Amniotic stem cell (primary cell): ENCODE measurements around the gene SBK3.
"Not testable (repeated sequence)": the region's sequence is repeated elsewhere in the genome, so short reads cannot be mapped to it uniquely, and the experiment has no call there.

ENCODE experiments used
- DNase-seq: peaks from one replicate; lab custom pipeline; 2025; lab: John Stamatoyannopoulos, UW

SBK3 gene

GRCh38 chr19:55516878-55517620 is 28.3 kb downstream of the SBK3 start:
- peak; percentile 89 for DNase-seq

GRCh38 chr19:55508120-55508519 is 37.2 kb downstream of the SBK3 start:
- no peak for DNase-seq

GRCh38 chr19:55504981-55505380 is 40.4 kb downstream of the SBK3 start:
- DNase-seq, result no peak

- no peak for DNase-seq
Observed at GRCh38 chr19:55504252-55504603, 41.1 kb downstream of the SBK3 start.

- peak; percentile 64 for DNase-seq
Observed at GRCh38 chr19:55503502-55504251, 41.7 kb downstream of the SBK3 start.

- DNase-seq, result no peak
Observed at GRCh38 chr19:55503157-55503501, 42.2 kb downstream of the SBK3 start.

GRCh38 chr19:55502197-55502952 is 43.0 kb downstream of the SBK3 start:
- no peak for DNase-seq

- DNase-seq, result no peak
Observed at GRCh38 chr19:55500368-55500952, 44.9 kb downstream of the SBK3 start.

- no peak for DNase-seq
Observed at GRCh38 chr19:55498246-55498840, 47.0 kb downstream of the SBK3 start.

- DNase-seq, result no peak
Observed at GRCh38 chr19:55497763-55498162, 47.6 kb downstream of the SBK3 start.

- DNase-seq, result not testable (repeated sequence)
Observed at GRCh38 chr19:55496820-55497219, 48.5 kb downstream of the SBK3 start.

- DNase-seq, result no peak
Observed at GRCh38 chr19:55495646-55496349, 49.5 kb downstream of the SBK3 start.

GRCh38 chr19:55494172-55494761 is 51.1 kb downstream of the SBK3 start:
- DNase-seq, result no peak

- no peak for DNase-seq
Observed at GRCh38 chr19:55493645-55494171, 51.6 kb downstream of the SBK3 start.

- DNase-seq, result no peak
Observed at GRCh38 chr19:55493052-55493644, 52.2 kb downstream of the SBK3 start.

- no peak for DNase-seq
Observed at GRCh38 chr19:55492362-55492944, 52.9 kb downstream of the SBK3 start.

- DNase-seq, result no peak
Observed at GRCh38 chr19:55491546-55492360, 53.6 kb downstream of the SBK3 start.
